OCI-LY1 (cell line): ENCODE results near the gene ACP5.

Experiments used
- EZH2 ChIP-seq: fragments of 200-600 bp; sonication (generic), shearing (Covaris generic); IDR thresholded peaks from 2 replicates; pipeline ENCODE4 v1.8.0; 2017; ENCODE audit warnings: borderline replicate concordance, mixed run types, mild to moderate bottlenecking, antibody characterized with exemption, low read length, moderate library complexity, mixed read lengths
- TF ChIP-seq, protein P1 (sequence below): fragments of 200-600 bp; sonication (generic), shearing (Covaris generic); IDR thresholded peaks from 2 replicates; pipeline ENCODE4 v1.5.1; 2017; ENCODE audit warnings: mild to moderate bottlenecking, antibody characterized with exemption, low read length, moderate library complexity, mixed read lengths

DNA sequence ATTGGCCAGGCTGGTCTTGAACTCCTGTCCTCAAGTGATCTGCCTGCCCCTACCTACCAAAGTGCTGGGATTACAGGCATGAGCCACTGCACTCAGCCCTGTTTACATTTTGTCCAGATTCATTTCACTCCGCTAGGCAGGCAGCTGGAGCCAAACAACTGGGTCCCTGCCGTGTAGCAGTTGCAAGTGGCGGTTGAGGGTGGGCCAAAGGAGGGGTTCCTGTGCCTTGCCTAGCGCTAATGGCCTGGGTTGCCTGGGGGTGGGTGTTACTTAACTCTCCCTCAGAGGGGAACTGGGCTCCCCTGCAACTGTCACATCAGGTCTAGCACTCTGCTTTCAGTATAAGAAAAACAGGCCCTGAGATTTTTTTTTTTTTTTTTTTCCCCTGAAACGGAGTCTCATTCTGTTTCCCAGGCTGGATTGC, 7.4 kb downstream of the ACP5 start:
- TF ChIP-seq, protein P1, sequence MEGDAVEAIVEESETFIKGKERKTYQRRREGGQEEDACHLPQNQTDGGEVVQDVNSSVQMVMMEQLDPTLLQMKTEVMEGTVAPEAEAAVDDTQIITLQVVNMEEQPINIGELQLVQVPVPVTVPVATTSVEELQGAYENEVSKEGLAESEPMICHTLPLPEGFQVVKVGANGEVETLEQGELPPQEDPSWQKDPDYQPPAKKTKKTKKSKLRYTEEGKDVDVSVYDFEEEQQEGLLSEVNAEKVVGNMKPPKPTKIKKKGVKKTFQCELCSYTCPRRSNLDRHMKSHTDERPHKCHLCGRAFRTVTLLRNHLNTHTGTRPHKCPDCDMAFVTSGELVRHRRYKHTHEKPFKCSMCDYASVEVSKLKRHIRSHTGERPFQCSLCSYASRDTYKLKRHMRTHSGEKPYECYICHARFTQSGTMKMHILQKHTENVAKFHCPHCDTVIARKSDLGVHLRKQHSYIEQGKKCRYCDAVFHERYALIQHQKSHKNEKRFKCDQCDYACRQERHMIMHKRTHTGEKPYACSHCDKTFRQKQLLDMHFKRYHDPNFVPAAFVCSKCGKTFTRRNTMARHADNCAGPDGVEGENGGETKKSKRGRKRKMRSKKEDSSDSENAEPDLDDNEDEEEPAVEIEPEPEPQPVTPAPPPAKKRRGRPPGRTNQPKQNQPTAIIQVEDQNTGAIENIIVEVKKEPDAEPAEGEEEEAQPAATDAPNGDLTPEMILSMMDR = no peak
- no peak for TF ChIP-seq EZH2
